ENCODE measurements around the gene RCAN2.

The RCAN2 gene

DNA sequence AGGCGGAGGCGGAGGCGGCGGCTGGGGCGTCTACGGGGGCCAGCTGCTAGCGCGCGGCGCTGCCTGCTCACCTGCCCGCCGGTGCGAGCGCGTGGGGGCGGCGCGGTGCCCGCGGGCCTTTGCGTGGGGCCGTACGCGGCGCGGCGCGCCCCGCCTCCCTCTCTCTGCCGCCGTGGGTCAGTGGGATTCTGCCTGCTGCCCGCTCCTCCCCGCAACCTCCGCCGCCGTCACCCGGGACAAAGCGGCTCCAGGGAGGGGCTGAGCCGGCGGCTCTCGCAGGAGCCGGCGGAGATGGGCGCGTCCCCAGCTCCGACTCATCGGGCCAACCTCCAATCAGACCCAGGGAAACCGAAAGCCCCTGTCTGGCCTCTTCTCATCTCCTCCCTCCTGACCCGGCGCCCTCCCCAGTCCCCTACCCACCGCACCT is at the start of gene RCAN2:
RCAN2 (minus strand) TSS at position 249 of the 427 bp plus-strand sequence.
- DNase-seq: peak; percentile 8

DNA sequence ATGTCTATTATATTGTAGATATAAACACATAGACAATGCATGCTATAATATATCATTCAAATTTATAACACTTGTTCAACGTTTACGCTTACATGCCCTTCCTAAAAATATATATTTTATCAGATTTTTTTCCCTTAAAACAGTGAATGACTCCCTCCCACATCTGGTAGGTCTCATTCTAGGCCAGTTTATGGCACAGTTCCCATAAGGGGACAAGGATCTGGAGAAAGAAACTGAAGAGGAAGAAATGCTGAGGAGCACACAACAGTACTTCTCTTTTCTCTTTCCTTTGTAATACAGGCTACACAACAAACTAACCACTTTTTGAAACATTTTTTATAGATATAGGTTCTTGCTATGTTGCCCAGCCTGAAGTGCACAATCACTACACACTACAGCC is 48.6 kb upstream of the RCAN2 start:
- DNase-seq: no peak

DNA sequence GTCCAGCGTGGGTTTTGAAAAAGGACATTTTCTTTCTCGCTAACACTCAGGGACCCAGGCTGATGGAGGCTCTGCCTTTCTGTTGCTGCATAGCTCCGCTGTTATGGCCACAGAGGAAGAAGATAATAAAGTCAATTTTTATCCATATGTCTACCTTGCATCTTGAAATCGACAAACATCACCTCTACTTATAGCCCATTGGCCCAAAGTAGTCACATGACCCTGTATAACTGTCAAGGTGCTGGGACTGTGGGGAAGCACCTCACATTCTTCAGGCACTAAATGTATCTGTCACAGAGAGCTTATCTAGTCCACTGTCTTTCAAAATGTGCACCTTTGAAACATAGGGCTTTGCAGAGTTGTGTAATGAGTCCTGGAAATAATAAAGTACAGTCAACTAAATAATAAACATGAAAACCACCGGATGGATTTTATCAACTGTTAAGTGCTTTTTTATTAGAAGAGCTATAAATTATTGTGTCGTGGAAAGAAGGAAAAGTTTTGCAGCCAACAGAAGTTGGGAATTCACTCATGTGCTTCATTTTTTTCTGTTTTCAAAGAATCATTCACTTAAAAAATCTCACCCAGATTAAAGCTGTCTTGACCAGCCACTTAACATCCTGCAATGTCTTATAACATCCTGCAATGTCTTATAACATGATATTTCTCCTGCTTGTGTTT is 47.7 kb upstream of the RCAN2 start:
- no peak for DNase-seq

DNA sequence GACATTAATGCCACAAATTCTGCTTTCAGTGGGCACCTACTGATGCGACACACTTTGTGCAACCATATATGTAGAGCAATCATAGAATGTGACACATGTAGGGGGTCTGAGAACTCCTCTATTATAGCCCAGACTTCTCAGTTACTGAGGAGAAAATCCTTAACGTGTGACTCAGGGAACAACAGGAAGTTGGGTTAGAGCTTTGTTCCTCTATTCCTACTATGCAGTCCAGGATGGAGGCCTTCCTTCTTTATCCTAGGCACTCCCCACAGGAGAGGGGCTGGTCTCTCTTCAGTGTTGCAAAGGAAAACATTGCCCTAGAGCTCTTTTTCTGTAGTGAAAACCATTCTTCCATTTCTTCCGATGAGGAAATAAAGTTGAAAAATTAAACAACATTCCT is 39.6 kb upstream of the RCAN2 start:
- no peak for DNase-seq

DNA sequence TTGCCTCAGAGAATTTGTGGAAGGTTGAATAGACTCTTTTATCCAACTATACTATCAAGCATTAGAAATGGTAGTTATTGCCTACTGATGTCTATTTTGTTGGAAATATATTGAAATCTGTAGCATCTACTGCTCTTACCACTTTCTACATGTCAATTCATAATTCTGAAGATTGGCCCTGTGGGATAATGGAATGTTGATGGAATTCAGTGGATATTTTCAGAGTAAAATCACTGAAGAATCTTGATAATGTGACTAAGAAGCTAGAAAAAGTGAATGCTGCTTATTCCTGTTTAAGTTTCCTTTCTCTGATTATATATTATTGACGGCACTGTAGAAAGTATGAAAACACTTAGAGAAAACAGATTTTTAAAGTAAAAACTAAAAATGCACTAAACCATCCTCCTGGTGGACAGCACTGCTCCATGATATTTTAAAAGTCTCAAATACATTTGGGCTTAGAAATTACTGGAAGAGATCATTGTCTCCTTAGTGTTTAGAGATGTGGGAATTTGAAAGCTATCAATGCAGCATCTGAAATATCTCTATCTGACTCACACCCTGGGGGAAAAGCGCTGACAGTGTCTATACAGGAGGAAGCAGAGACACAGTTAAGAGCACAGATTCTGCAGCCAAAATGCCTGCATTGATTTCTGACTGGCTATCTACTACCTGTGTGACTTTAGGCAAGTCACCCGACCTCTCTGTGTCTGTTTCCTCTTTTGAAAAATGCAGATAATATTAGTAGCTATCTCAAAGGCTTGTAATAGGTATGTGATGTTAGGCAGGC is 37.9 kb upstream of the RCAN2 start:
- no peak for DNase-seq

DNA sequence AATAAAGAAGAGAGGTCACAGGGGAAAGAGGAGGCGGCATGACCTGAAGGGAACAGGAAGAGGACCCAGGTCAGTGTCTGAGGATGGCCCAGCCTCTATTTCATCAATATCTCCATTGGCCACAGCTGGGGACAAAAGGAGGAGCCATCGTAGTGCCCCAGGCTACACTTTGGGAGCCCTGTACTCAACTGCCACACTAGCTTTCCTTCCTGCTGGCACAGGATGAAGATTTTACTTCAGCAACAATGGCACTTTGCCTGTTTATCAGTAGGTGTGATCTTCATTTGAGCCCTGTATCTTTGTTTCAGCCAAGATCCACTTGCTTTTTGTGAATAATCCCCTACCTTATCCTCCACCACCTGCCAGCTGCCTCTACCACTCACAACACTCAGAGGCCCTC is 35.4 kb upstream of the RCAN2 start:
- no peak for DNase-seq

DNA sequence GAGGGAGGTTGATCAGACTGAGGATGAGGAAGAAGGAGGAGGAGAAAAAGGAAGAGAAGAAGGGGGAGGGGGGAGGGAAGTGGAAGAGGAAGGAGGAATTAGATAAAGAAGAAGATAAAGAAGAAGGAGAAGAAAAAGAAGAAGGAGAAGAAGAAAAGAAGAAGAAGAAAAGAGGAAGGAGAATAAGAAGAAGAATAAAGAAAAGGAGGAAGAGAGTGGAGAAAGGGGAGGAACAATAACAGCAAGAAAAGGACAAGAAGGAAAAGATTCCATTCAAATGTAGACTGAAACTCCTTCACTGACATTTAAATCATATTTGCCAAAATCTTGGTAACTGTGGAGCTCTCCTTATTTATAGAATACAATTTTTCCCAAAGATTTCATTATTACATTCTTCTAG is 34.3 kb upstream of the RCAN2 start:
- no peak for DNase-seq

DNA sequence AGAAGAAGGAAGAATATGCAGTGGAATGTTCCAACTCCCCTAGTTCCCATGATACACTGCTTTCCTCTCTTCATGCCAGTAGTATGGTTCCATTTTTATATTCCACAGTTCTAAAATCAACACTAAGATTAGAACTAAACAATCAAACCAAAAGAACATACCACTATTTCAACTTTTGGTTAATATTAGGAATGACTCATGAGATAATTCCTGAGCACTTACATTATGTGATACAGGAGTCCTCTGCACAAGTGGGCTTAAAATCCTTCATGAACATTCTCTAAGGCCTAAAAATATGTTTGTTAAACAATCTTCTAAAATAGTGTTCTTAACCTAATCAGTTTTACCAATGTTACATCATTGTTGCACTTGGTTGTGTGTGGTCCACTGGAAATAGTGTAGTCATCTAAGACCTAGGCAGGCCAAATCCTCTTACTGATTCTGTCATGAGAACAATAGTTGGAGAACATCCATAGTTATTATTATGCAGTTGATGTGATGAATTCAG is 30.3 kb upstream of the RCAN2 start:
- no peak for DNase-seq

DNA sequence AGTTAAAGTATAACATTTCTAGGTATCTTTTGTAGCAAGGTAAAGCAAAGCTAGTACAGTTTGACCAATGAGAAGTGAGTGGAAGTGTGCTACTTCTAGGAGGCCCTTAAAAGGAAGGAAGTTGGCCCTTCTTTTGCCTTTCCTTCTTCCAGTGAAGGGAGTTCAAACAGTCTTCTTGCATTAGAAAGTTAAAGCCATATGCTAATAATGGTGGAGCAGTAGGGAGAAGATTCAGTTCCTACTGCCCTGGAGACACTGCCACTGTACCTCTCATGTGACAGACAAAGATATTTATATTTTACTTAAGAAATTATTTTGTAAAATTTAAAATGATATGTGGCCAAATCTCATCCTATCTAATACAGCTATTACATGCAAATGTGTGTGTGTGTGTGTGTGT is 26.0 kb upstream of the RCAN2 start:
- DNase-seq: no peak

DNA sequence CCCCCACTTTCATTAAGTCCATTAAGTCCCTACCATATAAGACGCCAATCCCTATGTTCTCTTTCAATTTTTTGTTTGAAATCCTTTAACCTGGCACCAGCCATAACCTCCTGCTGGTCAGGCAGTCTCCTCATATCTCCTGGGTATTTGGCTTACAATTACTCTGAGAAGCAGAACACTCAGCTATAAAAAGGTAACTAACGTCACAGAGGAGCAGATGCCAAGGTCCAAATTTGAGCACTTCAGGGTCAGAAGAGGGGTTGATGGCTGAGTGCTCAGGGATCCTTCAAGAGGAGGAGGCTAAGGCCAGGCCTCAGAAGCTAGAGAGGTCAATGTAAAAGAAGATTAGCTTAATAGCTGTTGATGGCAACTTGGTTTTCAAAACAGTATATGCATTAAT is 22.3 kb upstream of the RCAN2 start:
- no peak for DNase-seq

DNA sequence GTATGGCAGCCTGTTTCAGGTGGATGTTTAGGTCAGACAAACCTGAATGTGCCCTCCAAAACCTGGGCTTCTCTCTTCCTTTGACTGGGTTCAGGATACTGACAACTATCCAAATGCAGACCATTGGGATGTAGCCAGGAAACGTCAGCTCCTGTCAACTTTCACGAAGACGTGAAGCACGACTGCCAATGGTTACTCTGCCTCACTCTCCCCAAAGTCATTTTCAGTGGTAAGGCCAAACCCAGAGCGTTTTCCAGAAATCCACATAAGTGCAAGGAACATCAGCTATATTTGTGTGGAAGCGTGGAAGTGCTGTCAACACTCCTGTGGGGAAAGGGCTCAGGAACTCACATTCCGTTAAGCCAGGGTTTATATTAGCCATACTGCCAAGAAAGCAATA is 20.1 kb upstream of the RCAN2 start:
- no peak for DNase-seq

DNA sequence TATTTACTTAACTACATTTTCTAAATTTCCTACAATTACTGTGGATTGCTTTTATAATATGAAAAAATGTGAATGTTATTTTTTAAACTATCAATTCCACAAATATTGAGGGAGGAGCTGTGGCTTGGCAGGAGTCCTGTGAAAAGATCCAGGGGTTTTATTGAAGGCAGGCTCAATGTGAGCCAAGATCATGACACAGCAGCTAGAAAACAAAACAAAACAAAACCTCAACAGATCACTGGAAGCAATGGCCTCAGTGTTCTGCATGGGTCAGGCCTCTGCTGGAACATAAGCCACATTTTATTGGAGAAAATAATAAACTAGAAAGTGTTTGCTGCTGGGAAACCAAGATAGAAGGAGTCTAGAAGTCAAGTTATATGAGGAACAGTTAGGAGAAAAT is 19.4 kb upstream of the RCAN2 start:
- DNase-seq: no peak

DNA sequence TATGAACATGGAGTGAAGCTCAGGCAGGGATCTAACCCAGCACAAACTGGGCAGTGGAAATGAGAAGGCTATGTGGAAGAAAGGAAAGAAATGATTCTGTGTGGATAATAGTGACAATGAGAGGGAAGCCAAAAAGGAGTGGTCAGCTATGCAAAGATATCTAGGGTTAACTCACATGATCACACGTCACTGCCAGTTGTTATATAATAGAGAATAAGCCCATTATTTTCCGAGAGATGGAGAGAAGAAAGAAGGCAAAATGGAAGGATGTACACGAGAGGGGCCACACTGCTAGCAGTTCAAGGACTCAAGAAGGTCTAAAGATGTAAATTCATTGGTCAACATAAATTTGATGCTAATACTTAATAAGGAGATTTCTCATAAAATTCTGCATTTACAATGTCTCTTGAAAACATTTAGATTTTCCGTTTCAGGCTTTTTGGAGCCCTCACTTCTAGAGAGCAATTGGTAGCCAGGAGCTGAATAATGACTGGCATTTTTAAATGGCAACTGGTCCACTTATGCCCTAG is 18.8 kb upstream of the RCAN2 start:
- no peak for DNase-seq

DNA sequence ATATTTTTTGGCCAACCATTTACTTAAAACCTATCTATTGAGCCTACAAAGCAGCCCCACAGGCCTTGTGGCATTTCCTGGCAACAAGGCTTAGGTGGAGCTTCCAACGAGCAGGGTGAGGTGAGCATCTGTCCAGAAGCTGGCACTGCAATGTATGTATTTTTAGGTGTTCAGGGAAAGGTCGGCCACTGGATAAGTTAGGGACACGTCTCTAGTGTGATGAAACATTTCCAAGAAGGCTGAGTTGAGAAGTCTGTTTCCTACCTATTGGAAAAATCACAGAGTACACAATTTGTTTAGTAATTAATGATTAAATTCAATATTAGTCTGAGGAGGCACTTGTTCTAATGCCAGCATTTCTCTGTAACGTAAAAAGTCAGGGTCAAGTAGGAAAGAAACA is 17.8 kb upstream of the RCAN2 start:
- no peak for DNase-seq

DNA sequence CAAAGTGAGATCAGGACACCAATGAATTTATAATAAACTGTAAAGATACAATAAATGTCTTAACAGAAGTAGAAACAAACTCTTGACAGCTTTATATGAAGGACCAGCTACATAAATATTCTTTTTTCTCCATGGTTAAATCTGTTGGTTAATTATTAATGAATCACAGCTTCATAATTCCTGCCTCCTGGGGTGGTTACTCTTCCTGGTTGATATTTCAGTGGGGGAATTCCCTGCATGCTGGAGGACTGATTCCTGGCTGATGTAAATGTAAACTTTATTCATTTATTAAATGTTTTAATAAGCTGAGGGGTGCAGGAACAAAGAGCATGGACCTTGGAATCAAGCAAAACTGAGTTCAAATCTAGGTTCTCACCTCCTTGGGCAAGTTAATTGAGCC is 16.2 kb upstream of the RCAN2 start:
- DNase-seq: no peak

DNA sequence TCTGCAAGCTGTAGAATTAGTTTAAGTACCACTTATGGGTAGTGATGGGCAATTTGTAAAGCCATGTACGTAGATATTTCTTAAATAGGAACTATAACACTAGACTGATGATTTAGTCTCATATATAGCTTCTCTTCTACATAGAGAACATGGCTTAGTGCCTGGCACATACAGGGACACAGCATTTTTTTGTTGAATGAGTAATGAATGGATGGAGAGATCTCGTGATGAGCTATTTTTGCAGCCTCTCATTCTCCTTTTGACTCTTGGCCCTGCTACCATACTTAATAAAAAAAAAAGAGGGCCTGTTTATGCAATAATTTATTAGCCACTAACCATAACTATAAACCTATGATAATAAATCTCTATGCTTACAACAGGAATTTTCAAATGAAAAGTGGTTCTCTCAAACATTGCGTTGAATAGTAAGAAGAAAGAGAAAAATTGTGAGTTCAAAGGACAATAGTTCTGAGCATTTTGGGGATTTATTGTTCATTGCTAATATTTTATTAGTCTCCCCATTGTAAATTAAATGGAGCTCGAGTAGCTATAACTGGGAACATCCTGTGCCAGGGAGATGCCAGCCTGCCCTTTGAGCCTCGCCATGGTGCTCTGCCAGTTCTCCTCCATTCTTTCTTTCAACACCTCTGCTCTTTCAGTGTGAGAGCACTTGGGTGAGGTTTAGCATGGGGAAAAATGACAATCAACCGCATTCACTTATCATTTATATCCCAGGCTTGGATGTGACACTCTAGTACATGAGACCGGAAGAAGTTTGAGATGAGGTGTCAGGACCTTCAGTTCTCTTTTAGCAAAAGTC is 14.7 kb upstream of the RCAN2 start:
- no peak for DNase-seq

DNA sequence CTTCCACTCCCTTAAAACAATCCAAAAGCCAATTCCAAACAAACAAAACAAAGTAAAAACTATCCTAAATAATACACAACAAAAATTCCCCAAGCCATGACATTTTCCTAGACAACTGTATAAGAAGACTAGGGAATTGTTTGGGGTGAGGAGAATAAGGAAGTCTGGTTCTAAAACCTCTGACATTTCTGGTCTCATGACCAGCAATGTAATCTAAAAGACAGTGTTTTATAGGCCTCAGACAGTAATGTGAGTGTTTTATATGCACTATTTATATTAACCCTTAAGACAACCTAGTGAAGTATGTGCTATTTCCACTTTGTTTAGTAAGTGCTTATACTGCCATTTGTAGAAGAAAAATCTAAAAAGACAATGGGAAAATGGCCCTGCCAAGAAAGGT is 13.0 kb upstream of the RCAN2 start:
- DNase-seq: no peak

DNA sequence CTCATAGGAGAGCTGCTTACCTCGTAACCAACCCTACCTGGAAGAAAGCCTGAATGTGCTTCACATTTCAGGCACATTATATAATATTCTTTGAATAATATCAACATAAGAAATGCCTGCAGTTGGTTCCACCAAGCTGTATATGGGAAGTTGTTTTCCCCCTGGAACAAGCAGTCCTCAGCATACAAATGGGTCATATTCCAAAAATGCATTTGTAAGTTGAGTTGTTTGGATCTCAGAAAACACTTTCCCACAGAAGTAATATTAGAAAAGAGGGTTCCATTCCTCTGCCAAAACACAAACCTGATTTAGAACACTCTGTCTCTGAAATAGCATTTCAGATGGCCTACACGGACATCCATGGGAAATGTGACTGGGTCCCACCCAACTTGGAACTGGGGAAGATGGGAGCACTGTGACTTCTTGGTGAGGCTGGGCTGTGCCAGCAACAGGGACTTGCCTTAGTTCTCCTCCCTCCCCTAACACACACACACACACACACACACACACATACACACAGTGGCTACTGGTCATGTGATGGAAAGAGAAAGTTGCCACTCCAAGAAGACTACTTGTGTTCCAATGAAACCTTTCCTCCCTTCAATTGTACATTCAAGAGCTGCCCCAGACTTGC is 11.4 kb upstream of the RCAN2 start:
- DNase-seq: no peak

DNA sequence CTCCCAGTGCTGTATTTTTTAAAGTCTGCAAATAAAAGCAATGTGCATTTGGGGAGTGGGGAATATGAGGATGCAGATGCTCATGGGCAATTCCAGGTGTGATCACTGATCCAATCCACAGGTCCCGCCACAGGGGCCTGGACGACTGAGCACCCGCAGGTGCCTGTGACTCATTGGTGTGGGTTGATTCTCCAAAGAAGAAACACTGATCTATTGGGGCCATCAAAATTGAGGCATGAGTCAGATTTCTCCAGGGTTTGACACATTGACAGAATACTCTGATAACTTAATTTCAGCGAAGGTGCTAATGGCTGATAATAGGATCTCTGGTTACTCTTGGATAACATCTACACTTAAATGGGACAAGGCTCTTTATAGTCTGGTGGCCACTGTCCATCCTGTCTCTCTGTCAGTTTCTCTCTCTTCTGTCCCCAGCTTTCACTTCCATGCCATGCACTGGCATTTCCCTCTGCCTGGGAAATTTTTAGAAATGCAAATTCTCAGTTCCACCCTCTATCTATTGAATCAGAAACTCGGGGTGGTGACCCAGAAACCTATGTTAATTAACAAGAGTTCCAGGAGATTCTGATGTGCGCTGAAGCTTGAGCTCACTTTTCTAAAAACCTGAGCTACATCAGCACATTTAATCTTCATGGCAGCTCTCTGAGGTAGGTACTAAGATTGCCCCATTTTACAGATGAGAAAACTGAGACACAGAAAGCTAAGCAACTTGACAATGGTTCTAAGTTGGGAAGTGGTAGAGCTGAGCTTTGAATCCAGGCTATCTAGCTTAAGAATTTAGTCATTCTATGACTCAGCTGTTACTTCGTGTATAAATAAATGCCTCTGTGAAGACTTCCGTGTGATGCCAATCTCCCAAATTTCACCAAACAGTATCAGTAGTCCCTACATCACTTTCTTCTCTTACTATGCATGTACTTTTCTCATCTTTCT is 10.2 kb upstream of the RCAN2 start:
- no peak for DNase-seq

DNA sequence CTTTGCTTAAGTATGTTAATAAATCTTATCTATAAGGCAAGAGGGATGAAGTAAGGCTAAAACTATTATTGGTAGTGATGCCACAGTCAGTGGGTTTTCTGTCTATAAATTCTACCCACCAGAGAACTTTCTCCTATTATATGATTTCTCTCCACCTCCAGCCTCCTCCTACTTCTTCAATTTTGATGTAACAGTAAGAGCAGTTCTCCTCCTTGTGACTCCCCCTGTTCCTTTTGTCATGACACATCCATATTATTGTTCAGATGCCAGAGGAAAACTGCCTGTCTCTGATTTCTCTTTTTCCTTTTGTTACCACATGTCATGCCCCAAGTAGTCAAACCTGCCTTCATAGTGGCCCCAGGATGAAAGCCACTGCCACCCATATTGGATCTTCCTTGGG is 9.1 kb upstream of the RCAN2 start:
- DNase-seq: no peak
